HG03066 (cell line): ENCODE results near the gene OPN1LW.
"Not testable (repeated sequence)": the region's sequence is repeated elsewhere in the genome, so short reads cannot be mapped to it uniquely, and the experiment has no call there.

Experiments used
- ATAC-seq: cut with Tn5 transposase; IDR thresholded peaks from one replicate; pipeline ENCODE4 v1.9.1; 2021; ENCODE audit warnings: low read depth; ENCODE audit not compliant: unreplicated experiment

The OPN1LW gene

GRCh38 chrX:154132366-154132765 is 11.7 kb upstream of the OPN1LW start:
- ATAC-seq = no peak

- no peak for ATAC-seq
These were observed 8.4 kb upstream of the OPN1LW start for GRCh38 chrX:154135458-154136229.

- no peak for ATAC-seq
These were observed 7.3 kb upstream of the OPN1LW start for GRCh38 chrX:154136627-154137161.

GRCh38 chrX:154138857-154139256 is 5.2 kb upstream of the OPN1LW start:
- ATAC-seq = no peak

GRCh38 chrX:154140206-154140605 is 3.8 kb upstream of the OPN1LW start:
- ATAC-seq = no peak

GRCh38 chrX:154140742-154141141 is 3.3 kb upstream of the OPN1LW start:
- ATAC-seq = no peak

- ATAC-seq = no peak
These were observed 1.7 kb upstream of the OPN1LW start for GRCh38 chrX:154142386-154142785.

GRCh38 chrX:154142950-154143745 is 895 bp upstream of the OPN1LW start:
- ATAC-seq = no peak

GRCh38 chrX:154151030-154151429 is 7.0 kb downstream of the OPN1LW start:
- ATAC-seq = not testable (repeated sequence)

- not testable (repeated sequence) for ATAC-seq
These were observed 12.2 kb downstream of the OPN1LW start for GRCh38 chrX:154156221-154156620.

- ATAC-seq = not testable (repeated sequence)
These were observed 13.2 kb downstream of the OPN1LW start for GRCh38 chrX:154157207-154157606.

- not testable (repeated sequence) for ATAC-seq
These were observed 15.3 kb downstream of the OPN1LW start for GRCh38 chrX:154159345-154159744.

GRCh38 chrX:154164902-154165301 is 20.9 kb downstream of the OPN1LW start:
- ATAC-seq = not testable (repeated sequence)

GRCh38 chrX:154168384-154168783 is 24.3 kb downstream of the OPN1LW start:
- ATAC-seq = not testable (repeated sequence)

GRCh38 chrX:154172535-154172943 is 28.5 kb downstream of the OPN1LW start:
- peak; percentile 70 for ATAC-seq

GRCh38 chrX:154174356-154174755 is 30.3 kb downstream of the OPN1LW start:
- ATAC-seq = not testable (repeated sequence)

GRCh38 chrX:154182296-154182695 is 38.3 kb downstream of the OPN1LW start, which contains the start of gene OPN1MW:
Gene OPN1MW (plus strand): TSS chrX:154182596. CDS start chrX:154182678, 82 bp downstream.
- not testable (repeated sequence) for ATAC-seq

GRCh38 chrX:154183794-154184193 is 39.8 kb downstream of the OPN1LW start:
- ATAC-seq = not testable (repeated sequence)

GRCh38 chrX:154192846-154193245 is 48.8 kb downstream of the OPN1LW start:
- ATAC-seq = not testable (repeated sequence)

- ATAC-seq = not testable (repeated sequence)
These were observed 50.3 kb downstream of the OPN1LW start for GRCh38 chrX:154194316-154194715.

- not testable (repeated sequence) for ATAC-seq
These were observed 52.4 kb downstream of the OPN1LW start for GRCh38 chrX:154196466-154196865.
